Adrenal gland (tissue), 5 donors: ENCODE measurements around the gene NRM.

ENCODE experiments used
- POLR2A ChIP-seq, 2 donors: fragments of 450-650 bp; IDR thresholded peaks; one replicate each; pipeline ENCODE4 v1.6.1; 2017; ENCODE audit warnings: antibody characterized with exemption in 2 of 2, mild to moderate bottlenecking in 2 of 2, moderate library complexity in 1 of 2
- TF ChIP-seq, protein P1 (sequence below), 6 experiments: fragments of 450-650 bp in 4 of 6; fragments of 200-600 bp in 2 of 6; sonication (generic) in 1 of 6; IDR thresholded peaks; 1 replicate in 5 of 6; 2 replicates in 1 of 6; pipeline versions ENCODE4 v1.5.1 to v1.8.0; 2016 to 2021; ENCODE audit warnings: antibody characterized with exemption in 6 of 6, mild to moderate bottlenecking in 2 of 6, moderate library complexity in 1 of 6
- donor health status: DM: no; HTN: no; CAD: no.

DNA sequence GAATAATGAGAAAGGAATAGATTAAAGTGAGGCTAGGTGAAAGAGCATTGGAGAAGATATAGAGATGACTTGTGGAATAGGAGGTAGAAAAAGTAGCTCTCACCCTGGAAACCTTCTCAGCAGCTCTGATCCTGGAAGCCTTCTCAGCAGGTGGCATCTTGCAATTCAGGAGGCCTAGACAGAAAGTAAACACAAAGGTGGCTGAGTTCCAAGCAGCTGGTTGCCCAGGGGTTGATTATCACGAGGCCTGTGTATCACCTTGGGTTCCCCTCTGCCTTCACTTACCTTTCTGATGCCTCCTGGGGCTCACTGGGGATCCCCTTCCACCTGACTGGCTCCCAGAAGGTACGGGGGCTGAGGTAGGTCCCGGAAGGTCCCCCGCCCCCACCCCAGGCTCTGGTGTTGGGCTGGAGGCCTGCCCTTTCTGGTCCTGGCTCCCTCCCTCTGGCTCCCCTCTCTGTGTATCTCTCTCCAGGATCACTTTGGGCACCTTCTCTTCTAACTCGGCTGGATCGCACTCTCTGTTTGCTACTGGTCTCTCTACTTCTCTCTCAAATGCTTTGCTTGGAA is 16.6 kb upstream of the NRM start:
- TF ChIP-seq, protein P1, sequence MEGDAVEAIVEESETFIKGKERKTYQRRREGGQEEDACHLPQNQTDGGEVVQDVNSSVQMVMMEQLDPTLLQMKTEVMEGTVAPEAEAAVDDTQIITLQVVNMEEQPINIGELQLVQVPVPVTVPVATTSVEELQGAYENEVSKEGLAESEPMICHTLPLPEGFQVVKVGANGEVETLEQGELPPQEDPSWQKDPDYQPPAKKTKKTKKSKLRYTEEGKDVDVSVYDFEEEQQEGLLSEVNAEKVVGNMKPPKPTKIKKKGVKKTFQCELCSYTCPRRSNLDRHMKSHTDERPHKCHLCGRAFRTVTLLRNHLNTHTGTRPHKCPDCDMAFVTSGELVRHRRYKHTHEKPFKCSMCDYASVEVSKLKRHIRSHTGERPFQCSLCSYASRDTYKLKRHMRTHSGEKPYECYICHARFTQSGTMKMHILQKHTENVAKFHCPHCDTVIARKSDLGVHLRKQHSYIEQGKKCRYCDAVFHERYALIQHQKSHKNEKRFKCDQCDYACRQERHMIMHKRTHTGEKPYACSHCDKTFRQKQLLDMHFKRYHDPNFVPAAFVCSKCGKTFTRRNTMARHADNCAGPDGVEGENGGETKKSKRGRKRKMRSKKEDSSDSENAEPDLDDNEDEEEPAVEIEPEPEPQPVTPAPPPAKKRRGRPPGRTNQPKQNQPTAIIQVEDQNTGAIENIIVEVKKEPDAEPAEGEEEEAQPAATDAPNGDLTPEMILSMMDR (IDR thresholded peaks at IDR 0.05) = no peak
- TF ChIP-seq POLR2A (IDR thresholded peaks at IDR 0.05) = no peak
